ENCODE data around the gene ANTXR1.

Gene ANTXR1

DNA sequence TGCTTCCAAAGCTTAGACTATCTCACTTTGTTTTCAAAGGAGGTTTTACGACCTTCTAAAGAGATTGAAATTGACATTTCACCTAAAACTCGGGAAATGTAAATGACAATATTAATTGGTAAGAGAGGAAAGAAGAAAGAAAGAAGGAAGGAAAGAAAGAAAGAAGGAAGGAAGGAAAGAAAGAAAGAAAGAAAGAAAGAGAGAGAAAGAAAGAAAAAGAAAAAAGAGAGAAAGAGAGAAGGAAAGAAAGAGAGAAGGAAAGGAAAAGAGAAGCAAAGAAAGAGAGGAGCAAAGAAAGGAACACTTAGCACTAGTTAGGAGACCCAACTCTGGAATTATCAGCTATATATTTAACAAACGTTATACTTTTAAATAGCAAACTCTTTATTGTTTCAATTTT lies 34.9 kb upstream of the ANTXR1 start:
- ATAC-seq, result no peak
- TF ChIP-seq, protein P1, sequence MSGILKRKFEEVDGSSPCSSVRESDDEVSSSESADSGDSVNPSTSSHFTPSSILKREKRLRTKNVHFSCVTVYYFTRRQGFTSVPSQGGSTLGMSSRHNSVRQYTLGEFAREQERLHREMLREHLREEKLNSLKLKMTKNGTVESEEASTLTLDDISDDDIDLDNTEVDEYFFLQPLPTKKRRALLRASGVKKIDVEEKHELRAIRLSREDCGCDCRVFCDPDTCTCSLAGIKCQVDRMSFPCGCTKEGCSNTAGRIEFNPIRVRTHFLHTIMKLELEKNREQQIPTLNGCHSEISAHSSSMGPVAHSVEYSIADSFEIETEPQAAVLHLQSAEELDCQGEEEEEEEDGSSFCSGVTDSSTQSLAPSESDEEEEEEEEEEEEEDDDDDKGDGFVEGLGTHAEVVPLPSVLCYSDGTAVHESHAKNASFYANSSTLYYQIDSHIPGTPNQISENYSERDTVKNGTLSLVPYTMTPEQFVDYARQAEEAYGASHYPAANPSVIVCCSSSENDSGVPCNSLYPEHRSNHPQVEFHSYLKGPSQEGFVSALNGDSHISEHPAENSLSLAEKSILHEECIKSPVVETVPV (CRISPR knock-in tag; IDR thresholded peaks at IDR 0.05), result no peak
- TF ChIP-seq ZNF565 (CRISPR knock-in tag; conservative IDR thresholded peaks at IDR 0.05; ENCODE audit: low read depth) (no peak), ISL1 (CRISPR knock-in tag; IDR thresholded peaks at IDR 0.05) (no peak), ARNTL (CRISPR knock-in tag; IDR thresholded peaks at IDR 0.05; ENCODE audit: borderline replicate concordance, low read depth) (no peak), TCF4 (CRISPR knock-in tag; IDR thresholded peaks at IDR 0.05; ENCODE audit: borderline replicate concordance) (no peak), ZC3H10 (CRISPR knock-in tag; IDR thresholded peaks at IDR 0.05) (no peak)

DNA sequence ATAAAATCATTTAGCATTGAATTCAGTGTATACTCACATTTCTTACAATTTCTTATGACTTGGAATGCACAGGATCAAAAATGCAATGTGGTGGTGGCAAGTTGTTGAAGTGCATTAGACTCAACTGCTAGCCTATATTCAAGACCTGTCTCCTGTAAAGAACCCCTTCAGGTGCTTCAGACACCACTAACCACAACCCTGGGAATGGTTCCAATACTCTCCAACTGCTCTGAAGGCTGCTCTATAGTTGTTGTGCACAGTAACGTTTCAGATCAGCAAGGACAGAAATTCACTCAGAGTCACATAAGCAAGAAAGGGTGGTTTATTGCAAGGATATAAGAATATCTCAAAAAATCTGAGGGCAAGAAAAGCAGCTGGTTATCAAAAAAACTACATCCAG lies 32.0 kb upstream of the ANTXR1 start:
- TF ChIP-seq ZNF565 (CRISPR knock-in tag; conservative IDR thresholded peaks at IDR 0.05; ENCODE audit: low read depth) (no peak), ZNF8 (CRISPR knock-in tag; IDR thresholded peaks at IDR 0.05) (no peak), ZC3H10 (CRISPR knock-in tag; IDR thresholded peaks at IDR 0.05) (no peak), OSR1 (CRISPR knock-in tag; IDR thresholded peaks at IDR 0.05) (no peak)
- no peak for ATAC-seq

DNA sequence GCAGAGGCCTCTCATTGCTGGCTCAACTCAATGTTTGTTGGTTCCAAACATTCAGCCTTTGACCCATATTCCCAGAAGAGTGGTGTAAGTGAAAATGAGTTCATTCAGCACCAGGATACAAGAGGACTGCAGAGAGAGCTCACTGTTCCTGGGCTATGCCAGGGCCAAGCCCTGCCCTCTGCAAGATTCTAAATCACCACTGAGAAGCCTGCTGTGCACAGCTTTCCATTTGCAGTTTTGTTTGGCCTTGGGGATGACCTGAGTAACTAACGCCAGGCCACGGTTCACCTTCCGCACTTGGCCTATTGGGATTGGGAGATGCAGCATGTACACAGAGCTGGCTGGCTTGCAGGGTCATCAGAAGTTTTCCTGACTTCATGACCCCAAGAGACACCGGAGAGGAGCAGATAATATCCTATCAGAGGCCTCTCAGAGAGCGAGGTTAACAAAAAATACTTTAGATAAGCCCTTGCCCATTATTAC lies 25.9 kb upstream of the ANTXR1 start:
- no peak for ATAC-seq
- no peak for TF ChIP-seq GLIS3 (CRISPR knock-in tag; IDR thresholded peaks at IDR 0.05)
- TF ChIP-seq ISL1 (CRISPR knock-in tag; IDR thresholded peaks at IDR 0.05), result no peak
- no peak for TF ChIP-seq BACH2 (CRISPR knock-in tag; IDR thresholded peaks at IDR 0.05; ENCODE audit: borderline replicate concordance)
- TF ChIP-seq, protein P2, sequence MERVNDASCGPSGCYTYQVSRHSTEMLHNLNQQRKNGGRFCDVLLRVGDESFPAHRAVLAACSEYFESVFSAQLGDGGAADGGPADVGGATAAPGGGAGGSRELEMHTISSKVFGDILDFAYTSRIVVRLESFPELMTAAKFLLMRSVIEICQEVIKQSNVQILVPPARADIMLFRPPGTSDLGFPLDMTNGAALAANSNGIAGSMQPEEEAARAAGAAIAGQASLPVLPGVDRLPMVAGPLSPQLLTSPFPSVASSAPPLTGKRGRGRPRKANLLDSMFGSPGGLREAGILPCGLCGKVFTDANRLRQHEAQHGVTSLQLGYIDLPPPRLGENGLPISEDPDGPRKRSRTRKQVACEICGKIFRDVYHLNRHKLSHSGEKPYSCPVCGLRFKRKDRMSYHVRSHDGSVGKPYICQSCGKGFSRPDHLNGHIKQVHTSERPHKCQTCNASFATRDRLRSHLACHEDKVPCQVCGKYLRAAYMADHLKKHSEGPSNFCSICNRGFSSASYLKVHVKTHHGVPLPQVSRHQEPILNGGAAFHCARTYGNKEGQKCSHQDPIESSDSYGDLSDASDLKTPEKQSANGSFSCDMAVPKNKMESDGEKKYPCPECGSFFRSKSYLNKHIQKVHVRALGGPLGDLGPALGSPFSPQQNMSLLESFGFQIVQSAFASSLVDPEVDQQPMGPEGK (CRISPR knock-in tag; IDR thresholded peaks at IDR 0.05; ENCODE audit: borderline replicate concordance), result no peak
- TF ChIP-seq TOX (CRISPR knock-in tag; IDR thresholded peaks at IDR 0.05; ENCODE audit: borderline replicate concordance), result no peak
- no peak for TF ChIP-seq ARNTL (CRISPR knock-in tag; IDR thresholded peaks at IDR 0.05; ENCODE audit: borderline replicate concordance, low read depth)
- TF ChIP-seq CSDC2 (CRISPR knock-in tag; IDR thresholded peaks at IDR 0.05), result no peak
- no peak for TF ChIP-seq PPARA (CRISPR knock-in tag; IDR thresholded peaks at IDR 0.05; ENCODE audit: borderline replicate concordance)
- no peak for TF ChIP-seq ZFP30 (CRISPR knock-in tag; IDR thresholded peaks at IDR 0.05)
- TF ChIP-seq, protein P3, sequence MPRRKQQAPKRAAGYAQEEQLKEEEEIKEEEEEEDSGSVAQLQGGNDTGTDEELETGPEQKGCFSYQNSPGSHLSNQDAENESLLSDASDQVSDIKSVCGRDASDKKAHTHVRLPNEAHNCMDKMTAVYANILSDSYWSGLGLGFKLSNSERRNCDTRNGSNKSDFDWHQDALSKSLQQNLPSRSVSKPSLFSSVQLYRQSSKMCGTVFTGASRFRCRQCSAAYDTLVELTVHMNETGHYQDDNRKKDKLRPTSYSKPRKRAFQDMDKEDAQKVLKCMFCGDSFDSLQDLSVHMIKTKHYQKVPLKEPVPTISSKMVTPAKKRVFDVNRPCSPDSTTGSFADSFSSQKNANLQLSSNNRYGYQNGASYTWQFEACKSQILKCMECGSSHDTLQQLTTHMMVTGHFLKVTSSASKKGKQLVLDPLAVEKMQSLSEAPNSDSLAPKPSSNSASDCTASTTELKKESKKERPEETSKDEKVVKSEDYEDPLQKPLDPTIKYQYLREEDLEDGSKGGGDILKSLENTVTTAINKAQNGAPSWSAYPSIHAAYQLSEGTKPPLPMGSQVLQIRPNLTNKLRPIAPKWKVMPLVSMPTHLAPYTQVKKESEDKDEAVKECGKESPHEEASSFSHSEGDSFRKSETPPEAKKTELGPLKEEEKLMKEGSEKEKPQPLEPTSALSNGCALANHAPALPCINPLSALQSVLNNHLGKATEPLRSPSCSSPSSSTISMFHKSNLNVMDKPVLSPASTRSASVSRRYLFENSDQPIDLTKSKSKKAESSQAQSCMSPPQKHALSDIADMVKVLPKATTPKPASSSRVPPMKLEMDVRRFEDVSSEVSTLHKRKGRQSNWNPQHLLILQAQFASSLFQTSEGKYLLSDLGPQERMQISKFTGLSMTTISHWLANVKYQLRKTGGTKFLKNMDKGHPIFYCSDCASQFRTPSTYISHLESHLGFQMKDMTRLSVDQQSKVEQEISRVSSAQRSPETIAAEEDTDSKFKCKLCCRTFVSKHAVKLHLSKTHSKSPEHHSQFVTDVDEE (CRISPR knock-in tag; IDR thresholded peaks at IDR 0.05), result no peak
- TF ChIP-seq, protein P4, sequence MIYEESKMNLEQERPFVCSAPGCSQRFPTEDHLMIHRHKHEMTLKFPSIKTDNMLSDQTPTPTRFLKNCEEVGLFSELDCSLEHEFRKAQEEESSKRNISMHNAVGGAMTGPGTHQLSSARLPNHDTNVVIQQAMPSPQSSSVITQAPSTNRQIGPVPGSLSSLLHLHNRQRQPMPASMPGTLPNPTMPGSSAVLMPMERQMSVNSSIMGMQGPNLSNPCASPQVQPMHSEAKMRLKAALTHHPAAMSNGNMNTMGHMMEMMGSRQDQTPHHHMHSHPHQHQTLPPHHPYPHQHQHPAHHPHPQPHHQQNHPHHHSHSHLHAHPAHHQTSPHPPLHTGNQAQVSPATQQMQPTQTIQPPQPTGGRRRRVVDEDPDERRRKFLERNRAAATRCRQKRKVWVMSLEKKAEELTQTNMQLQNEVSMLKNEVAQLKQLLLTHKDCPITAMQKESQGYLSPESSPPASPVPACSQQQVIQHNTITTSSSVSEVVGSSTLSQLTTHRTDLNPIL (CRISPR knock-in tag; IDR thresholded peaks at IDR 0.05; ENCODE audit: low read depth), result no peak

DNA sequence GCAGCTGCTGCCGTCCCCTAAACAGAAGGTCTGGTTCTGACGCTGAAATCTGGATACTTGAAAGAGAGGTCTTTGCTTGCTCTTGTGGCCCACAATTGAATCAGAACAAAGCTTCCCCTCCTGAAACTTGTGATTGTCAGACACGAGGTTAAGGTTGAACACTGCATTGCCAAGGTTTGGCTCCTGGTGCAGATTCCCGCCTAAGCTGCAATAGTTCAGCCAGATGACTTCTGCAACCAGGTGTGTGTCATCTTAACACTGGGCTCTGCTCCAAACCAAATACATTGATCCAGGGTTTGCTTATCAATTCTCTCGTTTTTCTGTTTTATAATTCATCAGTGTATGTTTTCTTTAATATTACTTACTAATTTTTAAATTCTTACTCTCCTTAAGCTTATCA lies 23.9 kb upstream of the ANTXR1 start:
- no peak for ATAC-seq
- TF ChIP-seq, protein P1 (CRISPR knock-in tag; IDR thresholded peaks at IDR 0.05), result no peak
- TF ChIP-seq ARNTL (CRISPR knock-in tag; IDR thresholded peaks at IDR 0.05; ENCODE audit: borderline replicate concordance, low read depth), result no peak
- no peak for TF ChIP-seq ZNF565 (CRISPR knock-in tag; conservative IDR thresholded peaks at IDR 0.05; ENCODE audit: low read depth)
- no peak for TF ChIP-seq ISL1 (CRISPR knock-in tag; IDR thresholded peaks at IDR 0.05)
- TF ChIP-seq RARB (CRISPR knock-in tag; IDR thresholded peaks at IDR 0.05), result no peak
- no peak for TF ChIP-seq TOX (CRISPR knock-in tag; IDR thresholded peaks at IDR 0.05; ENCODE audit: borderline replicate concordance)
- TF ChIP-seq TCF4 (CRISPR knock-in tag; IDR thresholded peaks at IDR 0.05; ENCODE audit: borderline replicate concordance), result no peak
- no peak for TF ChIP-seq OSR1 (CRISPR knock-in tag; IDR thresholded peaks at IDR 0.05)
- TF ChIP-seq SNAI2 (CRISPR knock-in tag; IDR thresholded peaks at IDR 0.05), result no peak
- no peak for TF ChIP-seq ZFP30 (CRISPR knock-in tag; IDR thresholded peaks at IDR 0.05)
- TF ChIP-seq ZNF8 (CRISPR knock-in tag; IDR thresholded peaks at IDR 0.05), result no peak
- TF ChIP-seq ESRRG (CRISPR knock-in tag; IDR thresholded peaks at IDR 0.05), result no peak
- no peak for TF ChIP-seq GLIS3 (CRISPR knock-in tag; IDR thresholded peaks at IDR 0.05)
- no peak for TF ChIP-seq ZC3H10 (CRISPR knock-in tag; IDR thresholded peaks at IDR 0.05)
- TF ChIP-seq PPARA (CRISPR knock-in tag; IDR thresholded peaks at IDR 0.05; ENCODE audit: borderline replicate concordance), result no peak
- no peak for TF ChIP-seq BACH2 (CRISPR knock-in tag; IDR thresholded peaks at IDR 0.05; ENCODE audit: borderline replicate concordance)
- TF ChIP-seq, protein P5, sequence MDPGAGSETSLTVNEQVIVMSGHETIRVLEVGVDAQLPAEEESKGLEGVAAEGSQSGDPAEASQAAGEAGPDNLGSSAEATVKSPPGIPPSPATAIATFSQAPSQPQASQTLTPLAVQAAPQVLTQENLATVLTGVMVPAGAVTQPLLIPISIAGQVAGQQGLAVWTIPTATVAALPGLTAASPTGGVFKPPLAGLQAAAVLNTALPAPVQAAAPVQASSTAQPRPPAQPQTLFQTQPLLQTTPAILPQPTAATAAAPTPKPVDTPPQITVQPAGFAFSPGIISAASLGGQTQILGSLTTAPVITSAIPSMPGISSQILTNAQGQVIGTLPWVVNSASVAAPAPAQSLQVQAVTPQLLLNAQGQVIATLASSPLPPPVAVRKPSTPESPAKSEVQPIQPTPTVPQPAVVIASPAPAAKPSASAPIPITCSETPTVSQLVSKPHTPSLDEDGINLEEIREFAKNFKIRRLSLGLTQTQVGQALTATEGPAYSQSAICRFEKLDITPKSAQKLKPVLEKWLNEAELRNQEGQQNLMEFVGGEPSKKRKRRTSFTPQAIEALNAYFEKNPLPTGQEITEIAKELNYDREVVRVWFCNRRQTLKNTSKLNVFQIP (CRISPR knock-in tag; IDR thresholded peaks at IDR 0.05; ENCODE audit: borderline replicate concordance, low read depth), result no peak
- no peak for TF ChIP-seq ZNF70 (CRISPR knock-in tag; IDR thresholded peaks at IDR 0.05)
